Neutrophil (primary cell): ENCODE results near the gene PELI3.
"Not testable (repeated sequence)": the region's sequence is repeated elsewhere in the genome, so short reads cannot be mapped to it uniquely, and the experiment has no call there.

Experiments
- H3K27ac ChIP-seq: fragments of 200-600 bp; sonication (generic); 2 replicates; pipeline ENCODE4 v1.5.1; 2016; ENCODE audit warnings: mild to moderate bottlenecking, moderate library complexity
- H3K27me3 ChIP-seq: fragments of 200-600 bp; sonication (generic); 2 replicates; pipeline ENCODE4 v1.6.0; 2016; ENCODE audit warnings: mild to moderate bottlenecking
- H3K36me3 ChIP-seq: fragments of 200-600 bp; sonication (generic); 2 replicates; pipeline ENCODE4 v1.5.1; 2017
- H3K4me1 ChIP-seq, 2 experiments: fragments of 200-600 bp in 1 of 2; sonication (generic) in 1 of 2; 1 replicate in 1 of 2; 2 replicates in 1 of 2; pipeline versions ENCODE4 v1.5.1 to v1.6.1; 2013 to 2016; ENCODE audit warnings: low read depth in 1 of 2, low read length in 1 of 2, mild to moderate bottlenecking in 1 of 2, moderate library complexity in 1 of 2; ENCODE audit not compliant: control insufficient read depth in 1 of 2, insufficient read depth in 1 of 2
- H3K4me3 ChIP-seq, 2 experiments: fragments of 200-600 bp in 1 of 2; sonication (generic) in 1 of 2; 1 replicate in 1 of 2; 2 replicates in 1 of 2; pipeline ENCODE4 v1.5.1; 2013 to 2016; ENCODE audit warnings: low read depth in 1 of 2, low read length in 1 of 2, mild to moderate bottlenecking in 1 of 2, moderate library complexity in 1 of 2
- H3K9me3 ChIP-seq: fragments of 200-600 bp; sonication (generic); 2 replicates; pipeline ENCODE4 v1.5.1; 2016
- CTCF ChIP-seq: fragments of 200-600 bp; sonication (generic); IDR thresholded peaks from 2 replicates; pipeline ENCODE4 v1.5.1; 2016; ENCODE audit warnings: antibody characterized with exemption

Gene PELI3

GRCh38 chr11:66420671-66421476, 45.8 kb upstream of the PELI3 start, which contains the start of gene NPAS4:
TSS of gene NPAS4 (plus strand) at chr11:66421035. CDS start at chr11:66421180, 145 bp downstream.
- no peaks in the 10 kb centered on the region for H3K4me1 ChIP-seq
- H3K9me3 ChIP-seq, result no peaks in the 10 kb centered on the region
- TF ChIP-seq CTCF, result no peak
- H3K27me3 ChIP-seq, result peaks cover 81% of the 10 kb centered on the region
- H3K4me3 ChIP-seq, result no peak within 1 kb of the TSS
- H3K27ac ChIP-seq, result no peak within 1 kb of the TSS
- H3K36me3 ChIP-seq, result no peaks in the 10 kb centered on the region

DNA sequence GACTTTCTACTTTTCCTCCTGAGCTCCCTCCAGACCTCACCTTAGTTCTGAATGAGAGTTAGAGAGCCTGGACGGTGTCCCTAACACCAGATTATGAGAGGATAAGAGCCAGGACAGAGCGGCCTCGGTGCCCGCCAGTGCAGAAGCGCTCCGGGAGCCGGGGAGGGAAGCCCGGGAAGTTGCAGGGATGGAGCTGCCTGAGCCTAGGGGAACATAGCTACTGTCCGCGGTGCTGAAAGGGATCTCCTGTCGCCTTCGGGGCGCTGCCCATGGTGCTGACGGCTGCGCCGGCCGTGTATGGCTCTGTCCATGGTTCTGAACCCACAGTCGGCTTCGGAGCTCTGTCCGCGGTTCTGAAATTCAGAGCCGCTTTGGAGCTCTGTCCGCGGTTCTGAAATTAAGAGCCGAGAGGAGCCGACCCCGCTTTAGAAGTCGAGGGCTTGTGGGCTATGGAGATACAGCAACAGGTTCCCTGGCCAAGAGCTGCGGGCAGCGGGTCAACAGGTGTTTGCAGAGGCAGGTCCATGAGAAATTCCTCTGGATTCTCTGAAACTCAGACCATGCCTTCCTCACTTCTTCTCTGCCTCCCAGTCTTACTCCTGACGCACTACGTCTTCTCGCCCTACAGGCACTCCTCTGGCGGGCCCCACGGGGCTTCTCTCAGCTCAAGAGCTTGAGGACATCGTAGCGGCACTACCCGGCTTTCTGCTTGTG, 45.1 kb upstream of the PELI3 start:
- Histone ChIP-seq H3K9me3 (no peaks in the 10 kb centered on the region), H3K4me1 (no peaks in the 10 kb centered on the region), H3K27me3 (peaks cover 80% of the 10 kb centered on the region), H3K27ac (no peak overlapping the region), H3K36me3 (no peaks in the 10 kb centered on the region), H3K4me3 (no peak overlapping the region)
- TF ChIP-seq CTCF, result no peak

DNA sequence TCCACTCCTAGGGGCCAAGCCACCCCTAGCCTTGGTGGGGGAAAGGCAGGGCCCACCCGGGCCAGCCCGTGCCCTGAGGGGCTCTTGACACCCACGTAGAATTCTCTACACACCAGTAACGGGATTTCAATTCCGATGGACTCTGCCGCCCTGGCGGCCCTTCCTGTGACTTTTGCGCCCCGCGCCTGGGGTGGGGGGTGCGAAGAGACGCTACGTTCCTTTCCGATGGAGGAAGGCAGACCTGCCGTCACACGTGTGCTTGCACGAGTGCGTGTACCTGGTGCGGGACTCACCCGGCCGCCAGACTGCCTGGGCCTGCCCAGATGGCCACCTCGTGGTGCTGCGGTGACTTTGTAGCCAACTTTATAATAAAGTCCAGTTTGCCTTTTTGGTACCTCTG, 40.4 kb upstream of the PELI3 start:
- H3K4me1 ChIP-seq, result no peaks in the 10 kb centered on the region
- H3K4me3 ChIP-seq, result no peak overlapping the region
- H3K27ac ChIP-seq, result no peak overlapping the region
- TF ChIP-seq CTCF, result no peak
- H3K27me3 ChIP-seq, result peaks cover 41% of the 10 kb centered on the region
- H3K9me3 ChIP-seq, result no peaks in the 10 kb centered on the region
- no peaks in the 10 kb centered on the region for H3K36me3 ChIP-seq

- peaks cover 32% of the 10 kb centered on the region for H3K27me3 ChIP-seq
- no peaks in the 10 kb centered on the region for H3K36me3 ChIP-seq
- no peak for TF ChIP-seq CTCF
- H3K4me3 ChIP-seq, result no peak overlapping the region
- H3K4me1 ChIP-seq, result peaks cover 14 to 21% of the 10 kb centered on the region in 2 experiments
- H3K27ac ChIP-seq, result no peak overlapping the region
- no peaks in the 10 kb centered on the region for H3K9me3 ChIP-seq
Measured at GRCh38 chr11:66428933-66429332, 37.8 kb upstream of the PELI3 start.

DNA sequence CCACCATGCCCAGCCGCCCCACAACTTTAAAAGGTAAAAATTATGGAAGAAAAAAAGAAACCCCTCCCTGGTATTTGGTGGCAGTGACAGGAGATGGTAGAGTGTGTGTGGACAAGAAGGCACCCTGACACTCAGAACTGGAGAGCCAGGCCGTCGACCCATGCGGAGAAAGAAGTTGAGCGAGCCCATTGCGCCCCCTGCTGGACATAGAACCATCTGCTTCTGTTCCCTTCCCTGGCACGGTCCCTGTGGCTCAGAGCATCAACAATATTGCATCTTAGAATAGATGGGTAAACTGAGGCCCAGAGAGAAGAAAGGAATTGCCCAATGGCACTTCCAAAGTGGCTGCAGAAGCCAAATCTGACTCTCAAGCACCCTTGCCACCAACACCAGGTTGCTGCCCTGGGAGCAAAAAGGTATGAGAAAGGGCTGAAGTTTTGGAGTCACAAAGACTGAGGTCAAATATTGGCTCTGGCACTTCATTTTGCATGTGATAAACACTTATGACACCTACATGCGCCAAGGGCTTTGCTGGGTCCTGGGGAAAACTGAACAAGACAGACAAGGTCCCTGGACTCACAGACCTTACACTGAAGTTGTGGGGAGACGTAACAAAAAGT, 36.6 kb upstream of the PELI3 start:
- Histone ChIP-seq H3K27me3 (peaks cover 20% of the 10 kb centered on the region), H3K9me3 (no peaks in the 10 kb centered on the region), H3K27ac (no peak overlapping the region), H3K36me3 (no peaks in the 10 kb centered on the region), H3K4me1 (peaks cover 14 to 21% of the 10 kb centered on the region in 2 experiments), H3K4me3 (no peak overlapping the region)
- TF ChIP-seq CTCF, result peak; percentile 67

- H3K9me3 ChIP-seq, H3K36me3 ChIP-seq: not testable (repeated sequence)
Measured at GRCh38 chr11:66431287-66431686, 35.4 kb upstream of the PELI3 start.

GRCh38 chr11:66431871-66432329, 34.8 kb upstream of the PELI3 start:
- peaks cover 14 to 21% of the 10 kb centered on the region in 2 experiments for H3K4me1 ChIP-seq

More at GRCh38 chr11:66431287-66431686, 35.4 kb upstream of the PELI3 start:
- Histone ChIP-seq H3K4me1 (peaks cover 14 to 21% of the 10 kb centered on the region in 2 experiments), H3K27me3 (peaks cover 11% of the 10 kb centered on the region)
- not testable (repeated sequence) for H3K4me3 ChIP-seq, H3K27ac ChIP-seq

More at GRCh38 chr11:66431871-66432329, 34.8 kb upstream of the PELI3 start:
- H3K9me3 ChIP-seq, H3K36me3 ChIP-seq, H3K27me3 ChIP-seq, H3K4me3 ChIP-seq, H3K27ac ChIP-seq: not testable (repeated sequence)
